Loucy (cell line): ENCODE results near the gene PRKCZ.

Source experiments
- CTCF ChIP-seq: fragments of 200-600 bp; sonication (generic); conservative IDR thresholded peaks from 2 replicates; pipeline ENCODE4 v1.5.1; 2014; ENCODE audit warnings: mild to moderate bottlenecking, antibody characterized with exemption, low read length
- EZH2phosphoT487 ChIP-seq: fragments of 200-600 bp; IDR thresholded peaks from 2 replicates; pipeline ENCODE4 v1.6.1; 2018; ENCODE audit warnings: antibody characterized with exemption, mild to moderate bottlenecking, moderate library complexity, borderline replicate concordance

GRCh38 chr1:2014741-2015735 is 35.2 kb upstream of the PRKCZ start:
- TF ChIP-seq CTCF, result no peak
- TF ChIP-seq EZH2phosphoT487, result no peak
